Rectal smooth muscle tissue (tissue), 1 donor: ENCODE measurements around the gene PTPMT1.

Experiments used
- H3K27ac ChIP-seq: one replicate; pipeline ENCODE4 v1.7.0; 2013; ENCODE audit warnings: low read depth, low read length, inconsistent platforms
- H3K27me3 ChIP-seq: one replicate; pipeline ENCODE4 v1.7.0; 2013; ENCODE audit warnings: low read length; ENCODE audit not compliant: control insufficient read depth, insufficient read depth
- H3K36me3 ChIP-seq: one replicate; pipeline ENCODE4 v1.7.0; 2013; ENCODE audit warnings: low read length; ENCODE audit not compliant: control insufficient read depth, insufficient read depth
- H3K4me1 ChIP-seq: one replicate; pipeline ENCODE4 v1.7.0; 2013; ENCODE audit warnings: low read length; ENCODE audit not compliant: control insufficient read depth, insufficient read depth
- H3K4me3 ChIP-seq: one replicate; pipeline ENCODE4 v1.7.0; 2013; ENCODE audit warnings: low read length
- H3K9ac ChIP-seq: one replicate; pipeline ENCODE4 v1.7.0; 2013; ENCODE audit warnings: low read length

PTPMT1 gene

GRCh38 chr11:47589977-47590861, 24.8 kb downstream of the PTPMT1 start:
- Histone ChIP-seq H3K27ac (peak overlapping the region; percentile 4), H3K9ac (no peak overlapping the region), H3K27me3 (peaks cover 18% of the 10 kb centered on the region), H3K4me1 (no peaks in the 10 kb centered on the region), H3K4me3 (peak overlapping the region; percentile 52), H3K36me3 (no peaks in the 10 kb centered on the region)

GRCh38 chr11:47591764-47592163, 26.4 kb downstream of the PTPMT1 start:
- Histone ChIP-seq H3K9ac (no peak overlapping the region), H3K4me1 (no peaks in the 10 kb centered on the region), H3K36me3 (no peaks in the 10 kb centered on the region), H3K27me3 (peaks cover 18% of the 10 kb centered on the region), H3K4me3 (no peak overlapping the region), H3K27ac (no peak overlapping the region)

- no peak overlapping the region for H3K4me3 ChIP-seq
- peaks cover 18% of the 10 kb centered on the region for H3K27me3 ChIP-seq
- no peaks in the 10 kb centered on the region for H3K4me1 ChIP-seq
- H3K27ac ChIP-seq = no peak overlapping the region
- H3K36me3 ChIP-seq = no peaks in the 10 kb centered on the region
- H3K9ac ChIP-seq = no peak overlapping the region
Measured at GRCh38 chr11:47592251-47592650, 26.9 kb downstream of the PTPMT1 start.

- H3K4me3 ChIP-seq = no peak overlapping the region
- H3K4me1 ChIP-seq = no peaks in the 10 kb centered on the region
- no peak overlapping the region for H3K9ac ChIP-seq
- no peak overlapping the region for H3K27ac ChIP-seq
- H3K27me3 ChIP-seq = peaks cover 18% of the 10 kb centered on the region
- H3K36me3 ChIP-seq = no peaks in the 10 kb centered on the region
Measured at GRCh38 chr11:47592970-47593369, 27.6 kb downstream of the PTPMT1 start.

GRCh38 chr11:47593492-47593933, 28.1 kb downstream of the PTPMT1 start:
- Histone ChIP-seq H3K9ac (no peak overlapping the region), H3K4me1 (no peaks in the 10 kb centered on the region), H3K36me3 (no peaks in the 10 kb centered on the region), H3K27me3 (peaks cover 18% of the 10 kb centered on the region), H3K27ac (no peak overlapping the region), H3K4me3 (no peak overlapping the region)

- Histone ChIP-seq H3K36me3 (no peaks in the 10 kb centered on the region), H3K4me1 (no peaks in the 10 kb centered on the region), H3K9ac (no peak within 1 kb of the TSS), H3K27me3 (peaks cover 18% of the 10 kb centered on the region), H3K4me3 (no peak within 1 kb of the TSS), H3K27ac (no peak within 1 kb of the TSS)
Measured at GRCh38 chr11:47593934-47594855, 28.8 kb downstream of the PTPMT1 start, which contains the start of gene C1QTNF4. TSS of gene C1QTNF4 (minus strand) at chr11:47594411. CDS start at chr11:47590810, 3,601 bp downstream.

GRCh38 chr11:47595029-47595428, 29.6 kb downstream of the PTPMT1 start:
- peaks cover 18% of the 10 kb centered on the region for H3K27me3 ChIP-seq

GRCh38 chr11:47595967-47596366, 30.6 kb downstream of the PTPMT1 start:
- Histone ChIP-seq H3K4me3 (no peak overlapping the region), H3K9ac (no peak overlapping the region), H3K4me1 (no peaks in the 10 kb centered on the region), H3K27me3 (peaks cover 18% of the 10 kb centered on the region), H3K36me3 (no peaks in the 10 kb centered on the region), H3K27ac (no peak overlapping the region)

More at GRCh38 chr11:47595029-47595428, 29.6 kb downstream of the PTPMT1 start:
- Histone ChIP-seq H3K9ac (no peak overlapping the region), H3K27ac (no peak overlapping the region), H3K36me3 (no peaks in the 10 kb centered on the region), H3K4me3 (no peak overlapping the region), H3K4me1 (no peaks in the 10 kb centered on the region)

GRCh38 chr11:47599902-47600301, 34.5 kb downstream of the PTPMT1 start:
- Histone ChIP-seq H3K36me3 (no peaks in the 10 kb centered on the region), H3K9ac (no peak overlapping the region), H3K27ac (no peak overlapping the region)

GRCh38 chr11:47603295-47603694, 37.9 kb downstream of the PTPMT1 start:
- Histone ChIP-seq H3K4me3 (no peak overlapping the region), H3K27me3 (no peaks in the 10 kb centered on the region), H3K36me3 (no peaks in the 10 kb centered on the region), H3K4me1 (no peaks in the 10 kb centered on the region), H3K27ac (no peak overlapping the region), H3K9ac (no peak overlapping the region)

More at GRCh38 chr11:47599902-47600301, 34.5 kb downstream of the PTPMT1 start:
- Histone ChIP-seq H3K27me3 (peaks cover 3% of the 10 kb centered on the region), H3K4me1 (no peaks in the 10 kb centered on the region), H3K4me3 (no peak overlapping the region)

GRCh38 chr11:47605921-47606320, 40.5 kb downstream of the PTPMT1 start:
- Histone ChIP-seq H3K36me3 (peaks cover 3% of the 10 kb centered on the region), H3K4me3 (no peak overlapping the region), H3K4me1 (no peaks in the 10 kb centered on the region), H3K27ac (no peak overlapping the region), H3K27me3 (no peaks in the 10 kb centered on the region), H3K9ac (no peak overlapping the region)

- no peaks in the 10 kb centered on the region for H3K27me3 ChIP-seq
- H3K4me1 ChIP-seq = no peaks in the 10 kb centered on the region
- no peak overlapping the region for H3K4me3 ChIP-seq
- no peak overlapping the region for H3K9ac ChIP-seq
- H3K27ac ChIP-seq = no peak overlapping the region
- H3K36me3 ChIP-seq = peaks cover 3% of the 10 kb centered on the region
Measured at GRCh38 chr11:47606731-47607130, 41.3 kb downstream of the PTPMT1 start.
